HG02943 (cell line): ENCODE results near the gene LAG3.
"Not testable (repeated sequence)": the region's sequence is repeated elsewhere in the genome, so short reads cannot be mapped to it uniquely, and the experiment has no call there.

ENCODE experiments used
- ATAC-seq: cut with Tn5 transposase; IDR thresholded peaks from one replicate; pipeline ENCODE4 v1.9.1; 2021; ENCODE audit warnings: mild to moderate bottlenecking, low read depth, moderate library complexity; ENCODE audit not compliant: unreplicated experiment

LAG3 gene

GRCh38 chr12:6772331-6772695, at the start of gene LAG3:
Gene LAG3 (plus strand): TSS chr12:6772520. CDS start chr12:6772853, 333 bp downstream.
- no peak for ATAC-seq

DNA sequence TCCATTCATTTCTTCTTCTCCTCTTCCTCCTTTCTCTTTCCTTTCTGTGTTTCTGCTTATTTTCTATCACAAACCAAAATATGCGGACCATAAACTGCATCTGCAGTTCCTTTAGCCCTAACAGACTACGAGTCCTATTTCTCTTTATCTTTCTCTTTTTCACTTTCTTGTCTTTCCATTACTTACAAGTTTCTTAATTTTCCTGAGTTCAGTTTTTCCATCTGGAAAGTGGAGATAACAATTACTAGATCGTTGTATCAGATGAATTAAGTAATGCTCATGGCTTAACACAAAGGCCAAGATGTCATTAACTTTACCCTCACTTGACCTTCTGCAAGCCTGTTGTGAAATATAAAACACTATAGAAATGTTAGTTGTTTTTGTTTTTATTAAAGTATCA, 49.5 kb upstream of the LAG3 start:
- ATAC-seq, result no peak

DNA sequence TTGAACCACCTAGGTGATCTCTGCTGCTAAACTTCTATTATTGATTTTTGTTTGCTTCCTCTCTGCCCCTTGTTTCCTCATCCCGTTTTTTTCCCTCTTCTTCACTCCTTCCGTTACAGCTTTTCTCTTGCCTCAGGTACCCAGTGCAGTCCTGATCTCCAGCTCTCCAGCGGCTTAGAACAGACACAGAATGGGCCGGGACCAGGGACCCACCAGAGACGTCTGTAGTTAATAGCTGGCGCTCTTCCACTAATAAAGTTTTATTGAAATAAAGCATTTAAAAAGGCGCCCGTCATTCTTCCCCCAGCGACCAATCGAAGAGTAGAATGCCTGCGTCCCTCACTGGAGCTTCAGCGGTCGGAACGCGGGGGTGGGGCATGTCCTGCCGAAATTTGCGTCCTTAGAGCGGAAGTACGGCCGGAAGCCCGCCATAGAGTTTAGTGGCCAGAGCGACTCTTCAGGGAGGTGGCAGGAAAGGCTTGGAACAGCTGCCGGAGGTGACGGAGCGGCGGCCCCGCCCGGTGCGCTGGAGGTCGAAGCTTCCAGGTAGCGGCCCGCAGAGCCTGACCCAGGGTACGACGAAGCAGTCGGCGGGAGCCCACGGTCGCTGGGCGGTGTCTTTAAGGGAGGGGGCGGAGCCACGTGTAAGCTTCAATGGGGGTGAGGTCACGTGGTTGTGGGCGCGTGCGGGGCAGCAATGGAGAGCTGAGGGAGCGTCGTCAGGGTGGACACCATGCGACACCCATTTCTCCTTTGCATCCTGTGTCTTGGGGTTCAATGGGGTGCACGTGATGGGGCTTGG, 48.5 kb upstream of the LAG3 start, which contains the start of gene COPS7A:
Gene COPS7A, plus strand, starts transcription at position 440 of the 802 bp plus-strand sequence. CDS start 611 bp downstream, outside the sequence.
- ATAC-seq, result peak; percentile 92

DNA sequence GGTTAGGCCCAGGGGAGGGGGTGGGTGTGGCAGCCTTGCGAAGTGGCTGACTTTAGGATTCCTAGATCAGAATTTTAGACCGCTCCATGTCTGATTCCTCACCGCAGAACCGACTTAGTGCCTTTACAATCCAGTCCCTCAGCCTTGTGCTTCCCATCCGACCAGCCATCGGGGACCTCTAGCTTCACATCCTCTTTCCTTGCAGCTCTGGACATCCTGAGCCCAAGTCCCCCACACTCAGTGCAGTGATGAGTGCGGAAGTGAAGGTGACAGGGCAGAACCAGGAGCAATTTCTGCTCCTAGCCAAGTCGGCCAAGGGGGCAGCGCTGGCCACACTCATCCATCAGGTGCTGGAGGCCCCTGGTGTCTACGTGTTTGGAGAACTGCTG, 47.9 kb upstream of the LAG3 start:
- ATAC-seq, result no peak

DNA sequence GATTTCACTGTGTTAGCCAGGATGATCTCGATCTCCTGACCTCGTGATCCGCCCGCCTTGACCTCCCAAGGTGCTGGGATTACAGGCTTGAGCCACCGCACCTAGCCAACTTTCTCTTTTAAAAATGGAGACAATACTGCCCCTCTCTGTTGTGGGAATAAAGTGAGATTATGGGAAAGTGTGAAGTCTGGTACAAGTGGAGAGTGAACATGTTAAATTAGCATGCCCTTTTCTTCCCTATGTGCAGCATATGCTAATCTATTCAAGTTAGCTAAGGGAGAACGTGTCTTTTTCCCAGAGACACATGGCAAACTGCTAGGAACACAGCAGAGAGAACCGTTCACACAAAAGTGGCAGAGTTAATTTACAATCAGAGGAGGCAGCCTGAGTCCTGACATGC, 47.0 kb upstream of the LAG3 start:
- ATAC-seq, result no peak

- ATAC-seq, result no peak
Observed at GRCh38 chr12:6729186-6729585, 43.1 kb upstream of the LAG3 start.

GRCh38 chr12:6730169-6730568, 42.2 kb upstream of the LAG3 start:
- ATAC-seq, result no peak

GRCh38 chr12:6734506-6735387, 37.6 kb upstream of the LAG3 start:
- no peak for ATAC-seq

DNA sequence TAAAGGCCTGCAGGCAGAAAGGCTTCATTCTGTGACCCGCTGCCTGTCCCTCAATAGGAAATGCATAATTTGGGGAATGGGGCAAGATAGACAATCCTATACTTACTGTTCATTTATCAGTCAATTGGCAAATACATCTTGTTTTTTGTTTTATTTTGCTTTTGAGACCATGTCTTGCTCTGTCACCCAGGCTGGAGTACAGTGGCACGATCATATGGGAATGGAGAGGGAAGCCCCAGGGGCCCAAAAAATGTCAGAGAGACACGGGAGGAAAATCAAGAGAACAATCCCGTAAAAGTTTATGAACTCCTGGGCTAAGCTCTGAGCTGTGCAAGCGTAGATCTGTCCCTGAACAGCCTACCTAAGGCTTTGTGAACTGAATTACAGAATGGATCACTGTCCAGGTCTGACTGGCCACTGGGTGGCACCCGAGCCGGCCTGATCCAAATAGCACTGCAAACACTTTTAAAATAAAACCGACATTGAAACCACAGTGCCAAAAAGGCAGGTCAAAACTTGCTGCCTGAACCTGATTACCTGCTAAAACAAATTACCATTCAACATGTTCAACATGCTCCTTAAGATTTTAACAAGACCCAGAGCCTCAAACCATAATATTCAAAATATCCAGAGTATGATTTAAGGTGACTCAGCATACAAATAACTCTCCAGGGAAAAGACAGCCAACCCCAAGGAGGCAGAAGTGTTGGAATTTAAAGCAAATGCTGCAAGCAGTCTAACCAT, 36.7 kb upstream of the LAG3 start:
- no peak for ATAC-seq

DNA sequence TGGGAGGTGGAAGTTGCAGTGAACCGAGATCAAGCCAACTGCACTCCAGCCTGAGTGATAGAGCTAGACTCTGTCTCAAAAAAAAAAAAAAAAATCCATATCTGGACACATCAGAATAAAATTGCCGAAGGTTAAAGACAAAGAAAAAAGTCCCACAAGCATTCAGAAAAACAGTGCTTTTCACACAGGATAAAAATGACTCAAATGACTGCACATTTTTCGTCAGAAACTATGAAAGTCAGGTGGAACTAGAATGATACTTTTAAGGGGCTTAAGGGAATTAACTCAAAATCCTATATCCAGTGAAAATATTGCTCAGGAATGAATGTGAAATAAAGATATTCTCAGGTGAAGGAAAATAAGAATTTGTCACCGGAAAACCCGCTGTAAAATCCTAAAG, 35.6 kb upstream of the LAG3 start:
- no peak for ATAC-seq

- not testable (repeated sequence) for ATAC-seq
Observed at GRCh38 chr12:6742080-6742479, 30.2 kb upstream of the LAG3 start.

DNA sequence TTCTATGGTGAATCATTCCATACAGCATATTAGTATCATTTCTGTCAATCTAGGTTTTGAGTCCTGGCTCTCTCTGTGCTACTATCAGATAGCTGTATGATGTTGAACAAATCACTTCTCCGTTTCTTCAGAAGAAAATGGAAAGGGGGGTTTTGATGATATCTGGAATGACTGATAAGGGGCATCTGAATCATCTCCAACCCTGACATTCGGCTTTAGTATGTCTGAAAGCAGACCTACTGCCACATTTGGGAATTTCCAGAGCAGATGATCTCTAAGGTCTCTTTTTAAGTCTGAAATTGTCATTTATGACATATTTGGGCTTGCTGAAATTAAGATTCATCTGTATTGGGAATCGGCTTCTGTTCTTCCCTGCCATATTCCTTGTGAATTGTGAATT, 29.5 kb upstream of the LAG3 start:
- ATAC-seq, result no peak

GRCh38 chr12:6743300-6743699, 29.0 kb upstream of the LAG3 start:
- not testable (repeated sequence) for ATAC-seq

DNA sequence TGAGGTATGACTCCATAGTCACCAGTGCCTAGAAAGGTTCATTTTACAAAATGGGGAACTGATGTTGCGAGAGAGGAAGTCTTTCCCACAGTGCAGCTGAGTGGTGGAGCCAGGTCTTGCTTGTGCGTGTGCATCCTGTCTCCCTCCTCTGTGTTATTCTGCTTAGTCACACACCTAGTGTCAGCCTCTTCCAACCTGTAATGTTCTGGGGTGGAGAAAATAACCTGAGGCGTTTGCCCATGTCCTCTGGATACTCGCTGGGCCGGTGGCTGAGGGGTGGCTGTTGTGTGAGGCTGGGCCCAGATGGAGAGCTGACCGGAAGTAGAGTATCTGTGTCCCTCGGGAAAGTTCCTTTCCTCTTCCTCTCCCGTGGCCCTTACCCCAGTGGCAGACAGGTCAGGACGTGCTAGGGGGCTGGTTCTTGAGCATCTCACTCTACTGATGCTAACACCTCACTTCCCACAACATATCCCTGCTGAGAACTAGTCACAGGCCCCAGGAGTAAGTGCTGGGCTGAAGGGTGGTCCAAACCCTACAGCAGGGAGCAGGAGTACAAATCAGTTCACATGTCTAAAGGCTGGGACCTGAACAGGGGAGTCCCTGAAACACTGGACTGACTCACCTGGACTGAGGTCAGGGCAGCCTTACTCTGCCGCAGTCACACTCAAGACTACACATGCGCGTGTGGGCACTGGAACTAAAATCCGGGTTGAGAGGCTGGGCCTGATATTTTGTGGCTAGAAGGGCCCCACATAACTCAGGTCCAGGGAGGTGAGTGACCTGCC, 26.4 kb upstream of the LAG3 start:
- no peak for ATAC-seq

DNA sequence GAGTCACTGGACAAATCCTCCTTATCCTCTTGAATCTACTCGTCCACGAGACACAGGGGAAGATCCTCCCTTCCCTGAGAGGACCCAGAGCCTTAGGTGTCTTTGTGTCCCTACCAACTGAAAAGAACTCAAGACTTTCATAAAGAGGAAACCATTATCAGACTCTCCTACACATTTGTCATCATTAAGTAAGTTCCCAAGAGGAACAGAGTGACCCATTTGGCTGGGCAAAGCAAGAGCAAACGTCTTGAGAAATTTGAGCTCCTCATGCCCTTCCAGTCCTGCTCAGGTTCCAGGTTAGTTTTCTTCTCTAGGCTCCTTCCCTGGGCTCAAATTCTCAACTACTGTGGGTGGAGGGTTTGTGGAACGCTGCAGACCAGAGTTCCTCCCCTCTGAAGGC, 25.1 kb upstream of the LAG3 start:
- no peak for ATAC-seq

GRCh38 chr12:6748761-6749160, 23.6 kb upstream of the LAG3 start:
- ATAC-seq, result no peak

GRCh38 chr12:6750506-6750905, 21.8 kb upstream of the LAG3 start:
- no peak for ATAC-seq

GRCh38 chr12:6751767-6752166, 20.6 kb upstream of the LAG3 start:
- no peak for ATAC-seq

DNA sequence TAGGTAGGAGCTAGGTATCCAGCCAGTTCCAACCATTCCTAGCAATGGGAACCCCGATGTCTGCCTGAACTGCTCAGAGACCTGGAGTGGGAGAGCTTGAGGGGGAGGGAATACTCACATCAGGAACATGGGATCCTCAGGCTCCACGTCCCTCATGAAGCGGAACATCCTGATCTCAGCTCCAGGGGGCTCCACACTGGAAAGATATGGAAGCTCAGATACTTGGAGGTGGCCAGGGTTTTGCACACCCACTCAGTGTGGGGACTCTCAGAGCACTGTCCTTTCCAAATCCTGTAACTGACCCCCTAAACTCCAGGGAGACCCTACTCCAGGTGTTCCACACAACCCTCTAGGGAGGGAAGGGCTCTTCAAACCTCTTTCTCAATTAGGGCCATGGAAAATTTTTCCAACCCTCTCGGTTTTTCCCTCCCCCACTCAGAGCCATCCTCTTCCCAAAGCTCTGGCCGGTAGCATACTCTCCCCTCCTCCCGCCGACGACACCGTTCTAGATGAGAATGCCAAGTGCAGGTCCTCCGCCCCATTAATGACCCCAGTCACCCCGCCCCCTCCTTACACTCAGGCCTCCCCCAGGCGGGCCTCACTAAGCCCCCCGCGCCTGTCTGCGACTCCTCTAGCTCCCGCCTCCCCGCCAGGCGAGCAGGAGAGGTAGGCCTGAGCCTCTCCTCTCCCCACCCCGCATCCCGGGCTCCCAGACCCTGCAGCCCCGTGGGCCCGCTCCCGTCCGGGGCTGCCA, 20.0 kb upstream of the LAG3 start:
- ATAC-seq, result no peak
